Rectal smooth muscle tissue (tissue), 1 donor: ENCODE results near the gene FOXO4.

Experiments
- H3K27ac ChIP-seq: one replicate; pipeline ENCODE4 v1.7.0; 2013; ENCODE audit warnings: low read depth, low read length, inconsistent platforms
- H3K27me3 ChIP-seq: one replicate; pipeline ENCODE4 v1.7.0; 2013; ENCODE audit warnings: low read length; ENCODE audit not compliant: control insufficient read depth, insufficient read depth
- H3K36me3 ChIP-seq: one replicate; pipeline ENCODE4 v1.7.0; 2013; ENCODE audit warnings: low read length; ENCODE audit not compliant: control insufficient read depth, insufficient read depth
- H3K4me1 ChIP-seq: one replicate; pipeline ENCODE4 v1.7.0; 2013; ENCODE audit warnings: low read length; ENCODE audit not compliant: control insufficient read depth, insufficient read depth
- H3K4me3 ChIP-seq: one replicate; pipeline ENCODE4 v1.7.0; 2013; ENCODE audit warnings: low read length
- H3K9ac ChIP-seq: one replicate; pipeline ENCODE4 v1.7.0; 2013; ENCODE audit warnings: low read length

FOXO4 gene

DNA sequence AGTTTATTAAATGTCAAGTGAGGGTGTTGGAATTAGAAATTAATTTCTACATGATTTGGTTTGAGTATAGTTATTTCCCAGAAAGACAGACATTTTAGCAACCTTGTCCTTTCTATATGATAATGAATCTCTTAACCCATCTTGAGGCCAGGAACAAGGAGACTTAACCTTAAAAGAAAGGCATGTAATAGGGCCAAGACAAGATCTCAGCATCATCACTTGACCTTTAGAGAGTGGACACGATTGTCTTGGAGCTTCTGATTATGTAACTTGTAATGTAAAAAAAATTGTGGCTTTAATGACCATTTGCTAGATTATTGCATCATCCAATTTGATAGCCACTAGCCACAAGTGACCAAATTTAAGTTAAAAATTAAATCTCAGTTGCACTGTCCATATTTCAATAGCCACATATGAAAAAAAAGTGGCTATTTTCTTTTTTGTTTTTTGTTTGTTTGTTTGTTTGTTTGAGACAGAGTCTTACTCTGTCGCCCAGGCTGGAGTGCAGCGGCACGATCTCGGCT is 13.5 kb upstream of the FOXO4 start:
- Histone ChIP-seq H3K4me3 (no peak overlapping the region), H3K27me3 (no peaks in the 10 kb centered on the region), H3K4me1 (no peaks in the 10 kb centered on the region), H3K27ac (no peak overlapping the region), H3K36me3 (no peaks in the 10 kb centered on the region), H3K9ac (no peak overlapping the region)

GRCh38 chrX:71082822-71083221 is 12.8 kb upstream of the FOXO4 start:
- no peaks in the 10 kb centered on the region for H3K27me3 ChIP-seq
- H3K4me1 ChIP-seq: no peaks in the 10 kb centered on the region
- no peak overlapping the region for H3K4me3 ChIP-seq
- no peak overlapping the region for H3K27ac ChIP-seq
- no peak overlapping the region for H3K9ac ChIP-seq
- H3K36me3 ChIP-seq: no peaks in the 10 kb centered on the region

- H3K36me3 ChIP-seq: no peaks in the 10 kb centered on the region
- H3K4me3 ChIP-seq: no peak overlapping the region
- no peaks in the 10 kb centered on the region for H3K4me1 ChIP-seq
- no peaks in the 10 kb centered on the region for H3K27me3 ChIP-seq
- no peak overlapping the region for H3K9ac ChIP-seq
- H3K27ac ChIP-seq: no peak overlapping the region
Observed at GRCh38 chrX:71085900-71086299, 9.8 kb upstream of the FOXO4 start.

DNA sequence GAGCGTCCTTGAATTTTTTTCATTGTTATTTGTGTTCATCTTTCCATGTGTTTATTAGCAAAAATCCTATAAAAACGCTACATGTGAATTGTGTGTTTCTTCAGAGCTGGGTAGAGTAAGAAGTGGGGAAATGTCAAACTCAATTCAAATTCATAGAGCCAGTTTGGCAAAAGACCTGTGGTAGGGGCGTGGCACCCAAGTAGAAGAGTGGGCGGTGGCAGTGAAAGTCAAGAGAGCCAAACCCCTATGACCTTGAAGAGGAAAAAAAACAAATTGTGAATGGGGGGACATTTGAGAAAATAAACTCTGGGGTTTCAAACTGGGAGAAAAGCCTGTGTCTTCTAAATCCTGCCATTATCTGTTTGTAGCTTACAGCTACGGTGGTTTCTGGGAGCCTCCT is 4.4 kb upstream of the FOXO4 start:
- H3K27me3 ChIP-seq: no peaks in the 10 kb centered on the region
- no peak overlapping the region for H3K27ac ChIP-seq
- H3K36me3 ChIP-seq: no peaks in the 10 kb centered on the region
- no peak overlapping the region for H3K9ac ChIP-seq
- H3K4me3 ChIP-seq: no peak overlapping the region
- H3K4me1 ChIP-seq: peaks cover 3% of the 10 kb centered on the region

DNA sequence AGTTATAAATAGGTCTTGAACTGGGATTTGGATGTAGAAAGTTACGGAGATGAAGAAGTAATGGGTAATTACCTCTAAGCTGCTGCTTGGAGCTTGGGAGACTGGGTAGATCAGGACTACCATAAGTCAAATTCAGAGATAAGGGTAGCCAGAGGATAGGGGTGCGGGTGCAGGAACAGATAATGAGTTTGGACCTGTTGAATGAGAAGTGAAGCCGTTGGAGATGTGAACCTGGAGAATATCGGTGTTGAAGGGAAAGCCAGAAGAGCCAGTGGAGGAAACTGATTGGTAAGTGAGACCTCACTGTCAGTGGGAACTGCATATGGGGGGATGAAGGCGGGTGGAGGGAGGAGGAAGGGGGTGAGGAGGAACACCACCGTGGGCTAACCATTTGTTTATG is 618 bp upstream of the FOXO4 start:
- Histone ChIP-seq H3K27me3 (peaks cover 3% of the 10 kb centered on the region), H3K4me1 (peaks cover 3% of the 10 kb centered on the region), H3K4me3 (peak overlapping the region; percentile 46), H3K9ac (no peak overlapping the region), H3K36me3 (no peaks in the 10 kb centered on the region), H3K27ac (no peak overlapping the region)

DNA sequence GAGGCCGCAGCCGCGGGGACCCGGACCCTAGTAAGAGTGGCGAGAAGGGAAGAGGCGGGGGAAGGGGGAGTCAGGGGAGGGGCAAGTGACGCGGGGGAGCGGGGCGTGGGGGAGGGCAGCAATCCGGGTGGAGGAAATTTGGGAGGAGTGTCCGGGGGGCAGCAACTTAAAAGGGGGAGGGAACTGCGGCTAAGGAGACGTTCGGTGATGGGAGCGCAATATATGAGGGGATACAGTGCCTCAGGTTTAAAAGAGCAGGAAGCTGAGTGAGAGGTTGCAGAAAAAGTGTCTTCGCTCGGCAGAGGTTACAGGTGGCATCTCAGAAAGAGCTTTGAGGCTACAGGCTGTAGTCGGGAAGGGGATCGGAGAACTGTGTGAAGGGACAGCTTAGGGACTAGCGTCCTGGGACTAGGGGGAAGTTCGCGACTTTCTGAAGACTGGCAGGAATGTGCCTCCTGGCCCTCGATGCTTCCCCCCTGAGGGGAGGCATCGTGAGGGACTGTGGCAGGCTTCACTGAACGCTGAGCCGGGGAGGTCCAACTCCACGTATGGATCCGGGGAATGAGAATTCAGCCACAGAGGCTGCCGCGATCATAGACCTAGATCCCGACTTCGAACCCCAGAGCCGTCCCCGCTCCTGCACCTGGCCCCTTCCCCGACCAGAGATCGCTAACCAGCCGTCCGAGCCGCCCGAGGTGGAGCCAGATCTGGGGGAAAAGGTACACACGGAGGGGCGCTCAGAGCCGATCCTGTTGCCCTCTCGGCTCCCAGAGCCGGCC is 519 bp downstream of the FOXO4 start:
- H3K9ac ChIP-seq: no peak overlapping the region
- H3K4me3 ChIP-seq: peak overlapping the region; percentile 64
- peak overlapping the region; percentile 23 for H3K27ac ChIP-seq
- H3K4me1 ChIP-seq: peaks cover 3% of the 10 kb centered on the region
- peaks cover 5% of the 10 kb centered on the region for H3K27me3 ChIP-seq
- H3K36me3 ChIP-seq: no peaks in the 10 kb centered on the region

GRCh38 chrX:71096760-71097032 is 1.0 kb downstream of the FOXO4 start:
- Histone ChIP-seq H3K4me3 (peak overlapping the region; percentile 64), H3K9ac (no peak overlapping the region), H3K4me1 (peaks cover 3% of the 10 kb centered on the region), H3K27me3 (peaks cover 5% of the 10 kb centered on the region), H3K27ac (no peak overlapping the region), H3K36me3 (no peaks in the 10 kb centered on the region)

DNA sequence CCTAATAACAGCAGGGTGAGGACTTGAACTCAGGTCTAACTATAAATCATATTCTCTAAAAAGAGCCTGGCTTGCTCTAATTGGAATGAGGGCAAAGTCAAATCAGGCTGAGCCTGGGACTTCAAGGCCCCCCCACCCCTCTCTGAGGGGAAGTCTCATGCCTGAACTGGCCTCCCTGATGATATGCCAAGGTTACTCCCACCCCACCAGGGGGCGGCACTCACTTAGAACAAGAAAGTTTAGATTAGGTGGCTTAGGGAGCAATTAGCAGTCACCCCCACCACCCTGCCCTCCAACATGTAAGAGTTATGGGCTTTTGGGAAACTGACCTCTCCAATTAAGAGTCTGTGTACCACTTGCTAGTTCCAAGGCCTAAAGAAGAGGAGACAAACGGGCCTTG is 2.7 kb downstream of the FOXO4 start:
- peaks cover 3% of the 10 kb centered on the region for H3K4me1 ChIP-seq
- no peak overlapping the region for H3K4me3 ChIP-seq
- H3K27me3 ChIP-seq: peaks cover 5% of the 10 kb centered on the region
- H3K36me3 ChIP-seq: no peaks in the 10 kb centered on the region
- no peak overlapping the region for H3K27ac ChIP-seq
- no peak overlapping the region for H3K9ac ChIP-seq

DNA sequence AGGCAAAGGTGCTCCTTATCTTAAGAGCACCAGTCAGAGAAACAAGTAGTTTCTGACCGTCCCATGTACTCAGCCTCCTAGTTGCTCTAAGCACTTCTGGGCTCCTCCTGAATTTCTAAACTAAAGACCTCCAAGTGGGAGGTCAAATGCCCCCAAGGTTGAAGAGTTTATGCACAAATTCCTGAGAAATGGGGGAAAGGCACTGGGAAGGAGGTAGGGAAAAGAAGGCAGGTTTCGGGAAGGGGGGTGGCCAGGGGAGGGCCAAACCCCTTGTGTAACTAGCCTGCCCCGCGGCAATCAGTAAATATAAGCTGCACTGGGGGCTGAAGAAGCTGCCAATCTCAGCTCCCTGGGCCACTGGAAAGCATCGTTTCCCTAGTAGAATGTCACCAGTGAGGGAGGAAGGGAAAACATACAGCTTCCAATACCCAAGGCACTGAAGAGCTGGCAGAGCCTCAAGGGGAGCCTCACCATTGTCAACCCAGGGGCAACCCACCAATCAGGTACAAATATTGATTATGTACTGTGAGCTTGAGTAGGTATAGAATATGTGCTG is 3.4 kb downstream of the FOXO4 start:
- H3K4me3 ChIP-seq: no peak overlapping the region
- peaks cover 3% of the 10 kb centered on the region for H3K4me1 ChIP-seq
- no peaks in the 10 kb centered on the region for H3K36me3 ChIP-seq
- H3K9ac ChIP-seq: no peak overlapping the region
- no peak overlapping the region for H3K27ac ChIP-seq
- H3K27me3 ChIP-seq: peaks cover 5% of the 10 kb centered on the region

DNA sequence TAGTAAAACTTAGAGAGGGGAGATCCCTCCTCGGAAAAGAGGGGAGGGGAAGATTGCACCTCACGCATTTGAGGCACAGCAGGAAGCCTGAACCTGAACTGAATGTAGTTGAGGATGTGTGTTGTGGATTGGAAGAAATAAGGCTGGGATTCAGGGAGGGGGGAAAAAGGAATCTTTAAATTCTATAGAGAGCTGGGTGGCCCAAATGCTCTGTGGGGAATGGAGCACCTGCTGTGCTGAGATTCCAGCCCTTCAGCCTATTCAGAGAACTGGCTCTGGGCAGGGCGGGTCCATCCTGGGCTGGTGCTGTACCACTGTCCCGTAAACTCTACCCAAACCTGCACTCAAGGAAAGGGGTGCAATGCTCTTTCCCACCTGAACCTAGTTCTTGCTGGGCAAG is 4.1 kb downstream of the FOXO4 start:
- peaks cover 3% of the 10 kb centered on the region for H3K4me1 ChIP-seq
- H3K27me3 ChIP-seq: peaks cover 8% of the 10 kb centered on the region
- H3K4me3 ChIP-seq: no peak overlapping the region
- H3K9ac ChIP-seq: no peak overlapping the region
- H3K36me3 ChIP-seq: no peaks in the 10 kb centered on the region
- H3K27ac ChIP-seq: no peak overlapping the region

DNA sequence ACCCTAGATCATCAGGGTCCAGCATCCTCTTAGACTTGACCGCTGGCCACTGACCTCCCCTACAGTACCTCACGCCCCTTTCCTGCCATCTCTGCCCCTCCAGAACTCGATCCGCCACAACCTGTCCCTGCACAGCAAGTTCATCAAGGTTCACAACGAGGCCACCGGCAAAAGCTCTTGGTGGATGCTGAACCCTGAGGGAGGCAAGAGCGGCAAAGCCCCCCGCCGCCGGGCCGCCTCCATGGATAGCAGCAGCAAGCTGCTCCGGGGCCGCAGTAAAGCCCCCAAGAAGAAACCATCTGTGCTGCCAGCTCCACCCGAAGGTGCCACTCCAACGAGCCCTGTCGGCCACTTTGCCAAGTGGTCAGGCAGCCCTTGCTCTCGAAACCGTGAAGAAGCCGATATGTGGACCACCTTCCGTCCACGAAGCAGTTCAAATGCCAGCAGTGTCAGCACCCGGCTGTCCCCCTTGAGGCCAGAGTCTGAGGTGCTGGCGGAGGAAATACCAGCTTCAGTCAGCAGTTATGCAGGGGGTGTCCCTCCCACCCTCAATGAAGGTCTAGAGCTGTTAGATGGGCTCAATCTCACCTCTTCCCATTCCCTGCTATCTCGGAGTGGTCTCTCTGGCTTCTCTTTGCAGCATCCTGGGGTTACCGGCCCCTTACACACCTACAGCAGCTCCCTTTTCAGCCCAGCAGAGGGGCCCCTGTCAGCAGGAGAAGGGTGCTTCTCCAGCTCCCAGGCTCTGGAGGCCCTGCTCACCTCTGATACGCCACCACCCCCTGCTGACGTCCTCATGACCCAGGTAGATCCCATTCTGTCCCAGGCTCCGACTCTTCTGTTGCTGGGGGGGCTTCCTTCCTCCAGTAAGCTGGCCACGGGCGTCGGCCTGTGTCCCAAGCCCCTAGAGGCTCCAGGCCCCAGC is 5.2 kb downstream of the FOXO4 start:
- peaks cover 8% of the 10 kb centered on the region for H3K27me3 ChIP-seq
- H3K4me3 ChIP-seq: no peak overlapping the region
- no peaks in the 10 kb centered on the region for H3K36me3 ChIP-seq
- H3K4me1 ChIP-seq: no peaks in the 10 kb centered on the region
- no peak overlapping the region for H3K27ac ChIP-seq
- H3K9ac ChIP-seq: no peak overlapping the region

- H3K4me1 ChIP-seq: no peaks in the 10 kb centered on the region
- peaks cover 8% of the 10 kb centered on the region for H3K27me3 ChIP-seq
- H3K27ac ChIP-seq: no peak overlapping the region
- H3K9ac ChIP-seq: no peak overlapping the region
- no peak overlapping the region for H3K4me3 ChIP-seq
- no peaks in the 10 kb centered on the region for H3K36me3 ChIP-seq
Observed at GRCh38 chrX:71102292-71102691, 6.6 kb downstream of the FOXO4 start.
